ENCODE results near the gene UMODL1. TPM values are rescaled to one million over a fixed set of nuclear protein-coding genes. Genes with fewer than 3 reads are reported as not detected.
"Not testable (repeated sequence)": the region's sequence is repeated elsewhere in the genome, so short reads cannot be mapped to it uniquely, and the experiment has no call there.

The UMODL1 gene
- total RNA-seq, 4 donors from 2014 or later, result not detected

DNA sequence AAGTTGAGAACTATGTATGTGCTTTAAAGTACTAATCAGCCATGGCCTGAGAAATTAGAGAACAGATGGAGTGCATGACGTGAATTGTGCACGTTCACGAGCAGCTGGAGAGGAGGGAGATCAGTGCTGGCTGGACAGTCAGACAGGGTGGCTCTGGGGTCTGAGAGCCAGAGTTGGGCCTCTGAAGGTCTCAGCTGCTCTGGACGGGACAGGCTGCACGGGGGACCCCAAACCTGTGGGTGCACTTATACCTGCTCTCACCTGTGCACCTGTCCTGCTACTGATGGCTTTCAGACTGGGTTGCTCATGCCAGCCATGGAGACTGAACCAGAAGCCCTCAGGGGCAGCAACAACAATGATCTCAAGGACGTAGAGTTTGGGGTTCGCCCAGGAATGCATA, 43.5 kb downstream of the UMODL1 start:
- H3K27me3 ChIP-seq, result peaks cover 0 to 24% of the 10 kb centered on the region in 2 donors
- no peaks in the 10 kb centered on the region for H3K36me3 ChIP-seq
- H3K27ac ChIP-seq, result no peak overlapping the region
- 84 to 92% methylated on average over 7 of the region's 7 CpGs for WGBS, 2 donors
- no peaks in the 10 kb centered on the region for H3K9me3 ChIP-seq
- TF ChIP-seq, protein P1, sequence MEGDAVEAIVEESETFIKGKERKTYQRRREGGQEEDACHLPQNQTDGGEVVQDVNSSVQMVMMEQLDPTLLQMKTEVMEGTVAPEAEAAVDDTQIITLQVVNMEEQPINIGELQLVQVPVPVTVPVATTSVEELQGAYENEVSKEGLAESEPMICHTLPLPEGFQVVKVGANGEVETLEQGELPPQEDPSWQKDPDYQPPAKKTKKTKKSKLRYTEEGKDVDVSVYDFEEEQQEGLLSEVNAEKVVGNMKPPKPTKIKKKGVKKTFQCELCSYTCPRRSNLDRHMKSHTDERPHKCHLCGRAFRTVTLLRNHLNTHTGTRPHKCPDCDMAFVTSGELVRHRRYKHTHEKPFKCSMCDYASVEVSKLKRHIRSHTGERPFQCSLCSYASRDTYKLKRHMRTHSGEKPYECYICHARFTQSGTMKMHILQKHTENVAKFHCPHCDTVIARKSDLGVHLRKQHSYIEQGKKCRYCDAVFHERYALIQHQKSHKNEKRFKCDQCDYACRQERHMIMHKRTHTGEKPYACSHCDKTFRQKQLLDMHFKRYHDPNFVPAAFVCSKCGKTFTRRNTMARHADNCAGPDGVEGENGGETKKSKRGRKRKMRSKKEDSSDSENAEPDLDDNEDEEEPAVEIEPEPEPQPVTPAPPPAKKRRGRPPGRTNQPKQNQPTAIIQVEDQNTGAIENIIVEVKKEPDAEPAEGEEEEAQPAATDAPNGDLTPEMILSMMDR (IDR thresholded peaks at IDR 0.05), result no peak
- TF ChIP-seq EP300 (IDR thresholded peaks at IDR 0.05) (no peak), POLR2A (IDR thresholded peaks at IDR 0.05) (no peak)
- peaks cover 0 to 12% (median 0%) of the 10 kb centered on the region in 4 donors for H3K4me1 ChIP-seq
- no peak for DNase-seq (ENCODE audit: low spot score in 2 of 2)
- H3K4me3 ChIP-seq, result no peak overlapping the region

DNA sequence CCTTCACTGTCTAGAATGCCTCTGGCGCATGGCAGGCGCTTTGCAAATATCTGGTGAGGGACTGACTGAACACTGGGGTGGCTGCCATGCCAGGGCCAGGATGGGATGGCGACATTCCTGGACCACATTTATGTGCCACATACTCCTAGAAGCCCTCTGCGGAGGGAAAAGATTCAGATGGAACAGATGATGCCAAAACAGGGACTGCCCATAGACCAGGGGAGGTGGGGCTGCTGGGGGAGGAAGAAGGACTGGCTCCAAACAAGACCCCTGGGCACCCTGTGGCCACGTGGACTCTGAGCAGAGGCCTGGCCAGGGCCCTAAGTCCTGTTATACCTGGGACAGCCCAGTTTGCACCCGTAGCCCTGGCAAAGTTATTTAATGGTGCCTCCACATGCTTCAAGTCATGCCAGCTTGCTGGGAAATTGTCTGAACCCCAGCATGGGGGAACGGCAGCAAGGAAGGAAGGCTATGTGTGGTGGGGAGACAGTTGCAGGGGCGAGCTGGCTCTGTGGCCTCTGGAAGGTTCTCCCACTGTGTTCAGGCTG, 44.1 kb downstream of the UMODL1 start:
- Histone ChIP-seq H3K4me3 (no peak overlapping the region), H3K36me3 (no peaks in the 10 kb centered on the region), H3K4me1 (peaks cover 0 to 12% (median 0%) of the 10 kb centered on the region in 4 donors), H3K27me3 (peaks cover 0 to 24% of the 10 kb centered on the region in 2 donors), H3K9me3 (no peaks in the 10 kb centered on the region), H3K27ac (no peak overlapping the region)
- TF ChIP-seq, protein P1 (IDR thresholded peaks at IDR 0.05), result no peak
- TF ChIP-seq POLR2A (IDR thresholded peaks at IDR 0.05) (no peak), EP300 (IDR thresholded peaks at IDR 0.05) (no peak)
- DNase-seq (ENCODE audit: low spot score in 2 of 2), result no peak
- WGBS, 2 donors, result 92 to 94% methylated on average over 8 of the region's 8 CpGs

DNA sequence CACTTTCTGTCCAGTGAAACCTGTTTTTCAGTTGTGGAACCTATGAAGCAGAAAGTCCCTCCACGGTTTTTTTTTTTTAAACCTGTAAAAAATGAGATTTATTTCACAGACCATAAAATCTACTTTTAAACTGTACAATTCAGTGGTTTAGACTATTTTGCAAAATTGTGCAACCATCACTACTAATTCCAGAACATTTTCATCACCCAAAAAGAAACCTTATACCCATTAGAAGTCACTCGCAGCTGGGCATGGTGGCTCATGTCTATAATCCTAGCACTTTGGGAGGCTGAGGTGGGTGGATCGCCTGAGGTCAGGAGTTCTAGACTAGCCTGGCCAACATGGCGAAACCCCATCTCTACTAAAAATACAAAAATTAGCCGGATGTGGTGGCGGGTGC, 45.4 kb downstream of the UMODL1 start:
- 78 to 83% methylated on average over 6 of the region's 6 CpGs for WGBS, 2 donors
- not testable (repeated sequence) for DNase-seq (ENCODE audit: low spot score in 2 of 2); H3K36me3 ChIP-seq; H3K27ac ChIP-seq; H3K4me3 ChIP-seq; H3K9me3 ChIP-seq
- peaks cover 0 to 35% of the 10 kb centered on the region in 2 donors for H3K27me3 ChIP-seq
- H3K4me1 ChIP-seq, result peaks cover 0 to 12% (median 0%) of the 10 kb centered on the region in 4 donors

DNA sequence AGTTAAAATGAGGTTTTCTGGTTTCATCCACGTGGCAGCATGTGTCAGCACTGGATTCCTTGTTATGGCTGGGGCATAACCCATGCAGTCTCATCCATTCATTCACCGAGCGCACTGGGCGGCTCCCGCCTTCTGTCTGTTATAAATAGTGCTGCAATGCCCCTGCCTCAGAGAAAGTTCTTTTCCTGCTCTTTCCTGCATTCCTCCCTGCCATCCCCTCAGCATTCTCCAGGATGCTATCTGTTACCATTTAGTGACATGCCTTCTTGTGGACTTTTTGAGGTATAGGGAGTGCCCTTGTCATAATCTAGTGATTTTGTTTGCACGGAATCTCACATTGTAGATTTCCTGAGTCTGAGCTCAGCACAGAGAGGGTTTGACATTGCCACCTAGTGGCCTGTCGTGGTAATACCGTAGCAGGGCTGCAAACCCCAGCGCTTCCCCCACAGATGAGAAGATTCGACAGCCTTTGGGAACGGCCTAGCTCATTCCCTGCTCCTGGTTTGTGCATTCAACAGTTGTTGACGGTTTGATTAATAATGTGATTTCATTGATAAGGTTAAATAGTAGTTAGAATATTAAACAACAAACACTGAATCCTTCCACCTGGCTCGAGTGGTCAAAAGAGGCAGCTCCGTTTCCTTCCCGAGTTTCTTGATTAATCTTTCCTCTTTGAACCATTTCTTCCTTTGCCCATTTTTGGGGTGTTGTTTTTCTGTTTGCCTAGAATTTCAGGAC, 46.3 kb downstream of the UMODL1 start:
- TF ChIP-seq EP300 (IDR thresholded peaks at IDR 0.05), result peak in 1 of 2 donors; percentile 32
- TF ChIP-seq POLR2A (IDR thresholded peaks at IDR 0.05), result no peak
- TF ChIP-seq, protein P1 (IDR thresholded peaks at IDR 0.05), result peak; percentile 90 to 94 (median 91)
- no peak overlapping the region for H3K4me3 ChIP-seq
- peak; percentile 75 to 87 for DNase-seq (ENCODE audit: low spot score in 2 of 2)
- 24 to 26% methylated on average over 15 of the region's 15 CpGs for WGBS, 2 donors
- H3K9me3 ChIP-seq, result no peaks in the 10 kb centered on the region
- H3K36me3 ChIP-seq, result no peaks in the 10 kb centered on the region
- no peak overlapping the region for H3K27ac ChIP-seq
- H3K4me1 ChIP-seq, result peaks cover 0 to 12% (median 0%) of the 10 kb centered on the region in 4 donors
- peaks cover 0 to 43% of the 10 kb centered on the region in 2 donors for H3K27me3 ChIP-seq

DNA sequence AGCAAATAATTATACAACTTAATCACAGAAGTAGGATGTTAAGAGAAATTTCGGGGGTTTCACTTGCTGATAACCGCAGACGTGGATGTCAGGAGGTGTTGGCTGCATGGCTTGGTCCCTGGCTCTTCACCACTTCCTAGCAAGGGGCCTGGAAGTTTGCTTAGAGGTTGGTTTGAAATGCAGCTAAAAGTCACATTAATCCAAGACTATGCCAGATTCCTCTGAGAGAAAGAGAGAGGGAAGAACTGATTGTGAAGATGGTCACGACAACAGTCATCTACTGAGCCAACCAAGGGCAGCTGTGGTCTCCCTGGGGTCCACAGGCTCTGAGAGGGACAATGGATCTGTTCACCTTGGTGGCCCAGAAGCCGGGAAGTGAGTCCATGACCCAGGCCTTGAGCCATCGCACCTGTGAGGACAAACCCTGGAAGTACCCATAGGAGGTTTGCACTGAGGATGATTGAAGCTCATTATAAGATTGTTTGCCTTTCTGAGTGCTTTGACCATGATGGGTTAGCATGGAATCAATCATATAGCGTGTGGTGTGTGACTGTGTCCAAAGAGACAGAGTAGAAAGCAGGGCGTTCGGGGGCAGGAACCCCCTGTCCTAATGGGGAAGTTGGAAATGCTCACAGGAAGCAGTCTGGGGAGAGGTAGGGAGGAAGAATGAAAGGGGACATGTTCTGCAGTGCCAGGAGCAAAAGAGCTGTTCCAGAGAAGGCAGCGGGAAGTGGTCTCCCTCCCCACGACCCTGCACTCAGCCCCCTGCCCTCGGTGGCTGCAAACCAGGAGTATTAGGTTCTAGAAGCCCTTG, 47.1 kb downstream of the UMODL1 start:
- TF ChIP-seq POLR2A (IDR thresholded peaks at IDR 0.05) (no peak), EP300 (IDR thresholded peaks at IDR 0.05) (no peak)
- TF ChIP-seq, protein P1 (IDR thresholded peaks at IDR 0.05), result no peak
- no peak overlapping the region for H3K4me3 ChIP-seq
- H3K9me3 ChIP-seq, result no peaks in the 10 kb centered on the region
- peaks cover 0 to 47% of the 10 kb centered on the region in 2 donors for H3K27me3 ChIP-seq
- WGBS, 2 donors, result 71 to 77% methylated on average over 12 of the region's 12 CpGs
- no peaks in the 10 kb centered on the region for H3K36me3 ChIP-seq
- peaks cover 0 to 12% (median 0%) of the 10 kb centered on the region in 4 donors for H3K4me1 ChIP-seq
- no peak overlapping the region for H3K27ac ChIP-seq
- no peak for DNase-seq (ENCODE audit: low spot score in 2 of 2)

Data from tibial nerve (tissue), 4 donors.